Brain microvascular endothelial cell (primary cell): Measurements from ENCODE around the gene GAN.

ENCODE experiments used
- DNase-seq: peaks from one replicate; pipeline ENCODE4 v3.0.0-alpha.2; 2020
- H3K27ac ChIP-seq: fragments of 250-450 bp; sonication (Bioruptor Pico); 2 replicates; pipeline ENCODE4 v1.5.1; 2020; ENCODE audit warnings: mild to moderate bottlenecking, moderate library complexity
- H3K27me3 ChIP-seq: fragments of 250-450 bp; sonication (Bioruptor Pico); replicated peaks from 2 replicates; pipeline ENCODE4 v1.5.1; 2020; ENCODE audit warnings: mild to moderate bottlenecking
- H3K36me3 ChIP-seq: fragments of 250-450 bp; sonication (Bioruptor Pico); replicated peaks from 2 replicates; pipeline ENCODE4 v1.5.1; 2020; ENCODE audit warnings: mild to moderate bottlenecking
- H3K4me3 ChIP-seq: 2 replicates; pipeline ENCODE4 v1.5.1; 2011; ENCODE audit warnings: low read depth, mild to moderate bottlenecking, control low read depth, low read length, moderate library complexity
- CTCF ChIP-seq: IDR thresholded peaks from 2 replicates; pipeline ENCODE4 v1.5.1; 2011; ENCODE audit warnings: low read depth, mild to moderate bottlenecking, moderate library complexity, low read length, control low read depth, inconsistent platforms; ENCODE audit errors: missing control alignments
- in situ Hi-C: cut with HindIII; loops from 2 replicates; pipeline ENCODE4 v1.10.0; 2017; ENCODE audit warnings: low sequenced_read_pairs, low pct_ligation_motif_present

GAN gene

DNA sequence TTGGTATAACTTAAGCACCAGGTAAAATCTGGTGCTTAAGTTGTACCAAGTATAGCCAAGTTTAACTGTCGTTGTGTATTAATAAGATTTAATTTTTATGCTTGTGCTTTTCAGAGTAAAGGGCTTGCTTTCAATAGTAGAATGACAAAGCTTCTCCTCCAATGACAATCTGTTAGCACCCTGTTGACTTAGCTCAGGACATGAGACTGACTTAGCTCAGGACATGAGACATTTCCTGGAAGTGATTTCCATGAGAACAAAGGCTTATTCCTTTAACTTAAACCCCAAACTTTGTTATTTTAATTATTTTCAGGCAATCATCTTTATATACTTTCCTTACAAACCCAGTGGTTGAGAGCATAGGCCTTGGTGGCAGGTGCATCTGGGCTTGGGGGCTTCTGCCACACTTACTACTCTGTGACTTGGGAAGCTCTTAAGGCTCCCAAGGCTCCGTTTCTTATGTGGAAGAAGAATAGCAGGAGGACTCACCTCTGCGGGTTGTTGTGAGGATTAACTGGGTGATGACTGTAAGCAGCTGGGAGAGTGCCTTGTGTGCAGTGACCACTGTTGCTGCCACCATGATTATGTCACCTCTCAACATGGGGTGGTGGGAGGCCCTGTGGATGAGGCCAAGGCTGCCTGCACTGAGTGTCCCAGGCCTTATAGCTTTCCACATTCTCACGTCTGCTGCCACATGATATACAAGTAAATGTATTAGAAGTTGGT is 70.4 kb downstream of the GAN start:
- in situ Hi-C loops = no loop called here
- no peak for TF ChIP-seq CTCF

GRCh38 chr16:81388357-81388756 is 73.6 kb downstream of the GAN start:
- in situ Hi-C loops = no loop called here
- no peak overlapping the region for H3K4me3 ChIP-seq

More for the DNA sequence above, 70.4 kb downstream of the GAN start:
- no peak for DNase-seq
- Histone ChIP-seq H3K36me3 (no peaks in the 10 kb centered on the region), H3K27me3 (no peaks in the 10 kb centered on the region), H3K4me3 (no peak overlapping the region), H3K27ac (no peak overlapping the region)

GRCh38 chr16:81390840-81391239 is 76.1 kb downstream of the GAN start:
- Histone ChIP-seq H3K27me3 (no peaks in the 10 kb centered on the region), H3K4me3 (no peak overlapping the region), H3K36me3 (peaks cover 5% of the 10 kb centered on the region), H3K27ac (no peak overlapping the region)
- DNase-seq = no peak
- no peak for TF ChIP-seq CTCF
- in situ Hi-C loops = no loop called here

More at GRCh38 chr16:81388357-81388756, 73.6 kb downstream of the GAN start:
- Histone ChIP-seq H3K27ac (no peak overlapping the region), H3K36me3 (peaks cover 5% of the 10 kb centered on the region), H3K27me3 (no peaks in the 10 kb centered on the region)
- no peak for TF ChIP-seq CTCF
- no peak for DNase-seq

- peaks cover 5% of the 10 kb centered on the region for H3K36me3 ChIP-seq
- no peak for TF ChIP-seq CTCF
- no peak for DNase-seq
- H3K4me3 ChIP-seq = no peak overlapping the region
- in situ Hi-C loops = no loop called here
- no peak overlapping the region for H3K27ac ChIP-seq
- no peaks in the 10 kb centered on the region for H3K27me3 ChIP-seq
Measured at GRCh38 chr16:81392011-81392410, 77.2 kb downstream of the GAN start.

DNA sequence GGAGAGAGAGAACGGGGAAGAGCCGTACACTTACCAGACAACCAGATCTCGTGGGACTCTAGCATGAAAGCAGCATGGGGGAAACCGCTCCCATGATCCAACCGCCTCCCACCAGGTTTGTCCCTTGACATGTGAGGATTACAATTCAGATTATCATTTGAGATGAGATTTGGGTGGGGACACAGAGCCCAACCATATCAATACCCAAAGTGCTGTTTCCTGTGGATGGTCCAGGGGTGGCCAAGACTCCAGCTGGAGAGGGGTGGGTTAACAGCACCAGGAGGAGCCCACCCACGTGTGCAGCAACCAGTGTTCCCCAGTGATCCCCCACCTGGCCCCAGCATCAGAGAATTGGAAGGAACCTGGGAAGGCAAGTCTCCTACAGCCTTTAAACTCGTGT is 79.7 kb downstream of the GAN start:
- no peak overlapping the region for H3K4me3 ChIP-seq
- DNase-seq = no peak
- no peak overlapping the region for H3K27ac ChIP-seq
- H3K36me3 ChIP-seq = peaks cover 5% of the 10 kb centered on the region
- in situ Hi-C loops = no loop called here
- TF ChIP-seq CTCF = no peak
- no peaks in the 10 kb centered on the region for H3K27me3 ChIP-seq
